HL-60/S4 treated with retinoic acid at 250 ng/mL for 4 days and 3 days (cell line): ENCODE measurements around the gene RECQL5.
"Not testable (repeated sequence)": the region's sequence is repeated elsewhere in the genome, so short reads cannot be mapped to it uniquely, and the experiment has no call there.

Source experiments
- in situ Hi-C: fragments of 300-500 bp; cut with MboI; formaldehyde crosslinking; loops from 2 replicates; pipeline ENCODE4 v1.7.0; 2022; ENCODE audit warnings: low sequenced_read_pairs

Gene RECQL5

GRCh38 chr17:75649687-75650086 lies 17.3 kb downstream of the RECQL5 start:
- in situ Hi-C loops, result no loop called here

- in situ Hi-C loops, result no loop called here
Measured at GRCh38 chr17:75647921-75648320, 19.0 kb downstream of the RECQL5 start.

GRCh38 chr17:75647061-75647460 lies 19.9 kb downstream of the RECQL5 start:
- in situ Hi-C loops, result no loop called here

GRCh38 chr17:75646638-75646992 lies 20.3 kb downstream of the RECQL5 start:
- in situ Hi-C loops, result no loop called here

GRCh38 chr17:75645889-75646637 lies 20.9 kb downstream of the RECQL5 start:
- in situ Hi-C loops, result no loop called here

- in situ Hi-C loops, result no loop called here
Measured at GRCh38 chr17:75645501-75645888, 21.5 kb downstream of the RECQL5 start.

- in situ Hi-C loops, result no loop called here
Measured at GRCh38 chr17:75643643-75644017, 23.3 kb downstream of the RECQL5 start.

- in situ Hi-C loops, result no loop called here
Measured at GRCh38 chr17:75642784-75643642, 23.9 kb downstream of the RECQL5 start.

- in situ Hi-C loops, result no loop called here
Measured at GRCh38 chr17:75642182-75642783, 24.7 kb downstream of the RECQL5 start.

GRCh38 chr17:75641343-75641742 lies 25.6 kb downstream of the RECQL5 start:
- in situ Hi-C loops, result no loop called here

- in situ Hi-C loops, result no loop called here
Measured at GRCh38 chr17:75640556-75641119, 26.3 kb downstream of the RECQL5 start.

GRCh38 chr17:75639771-75640555 lies 27.0 kb downstream of the RECQL5 start:
- in situ Hi-C loops, result no loop called here

GRCh38 chr17:75639327-75639726 lies 27.6 kb downstream of the RECQL5 start:
- in situ Hi-C loops, result no loop called here

- in situ Hi-C loops, result no loop called here
Measured at GRCh38 chr17:75638893-75639292, 28.1 kb downstream of the RECQL5 start.

- in situ Hi-C loops, result not testable (repeated sequence)
Measured at GRCh38 chr17:75638039-75638438, 28.9 kb downstream of the RECQL5 start.

- in situ Hi-C loops, result no loop called here
Measured at GRCh38 chr17:75637551-75637950, 29.4 kb downstream of the RECQL5 start.

GRCh38 chr17:75637143-75637538 lies 29.8 kb downstream of the RECQL5 start:
- in situ Hi-C loops, result no loop called here

- in situ Hi-C loops, result no loop called here
Measured at GRCh38 chr17:75636381-75637142, 30.4 kb downstream of the RECQL5 start.

- in situ Hi-C loops, result no loop called here
Measured at GRCh38 chr17:75635610-75636202, 31.2 kb downstream of the RECQL5 start.
